Measurements from ENCODE around the gene N4BP2L2.

N4BP2L2 gene

GRCh38 chr13:32455594-32455903 is 83.0 kb downstream of the N4BP2L2 start:
- DNase-seq, result no peak

GRCh38 chr13:32454886-32455593 is 83.6 kb downstream of the N4BP2L2 start:
- no peak for DNase-seq

- DNase-seq, result no peak
Observed at GRCh38 chr13:32453981-32454380, 84.6 kb downstream of the N4BP2L2 start.

- no peak for DNase-seq
Observed at GRCh38 chr13:32448972-32449371, 89.6 kb downstream of the N4BP2L2 start.

- no peak for DNase-seq
Observed at GRCh38 chr13:32447894-32448623, 90.5 kb downstream of the N4BP2L2 start.

GRCh38 chr13:32446773-32447465 is 91.7 kb downstream of the N4BP2L2 start:
- no peak for DNase-seq

GRCh38 chr13:32446220-32446619 is 92.4 kb downstream of the N4BP2L2 start:
- DNase-seq, result no peak

GRCh38 chr13:32445461-32445860 is 93.1 kb downstream of the N4BP2L2 start:
- no peak for DNase-seq

GRCh38 chr13:32443111-32443510 is 95.5 kb downstream of the N4BP2L2 start:
- no peak for DNase-seq

GRCh38 chr13:32438871-32439270 is 99.7 kb downstream of the N4BP2L2 start:
- no peak for DNase-seq

- DNase-seq, result no peak
Observed at GRCh38 chr13:32432856-32433255, 105.7 kb downstream of the N4BP2L2 start.

GRCh38 chr13:32431361-32431760 is 107.2 kb downstream of the N4BP2L2 start:
- DNase-seq, result no peak

GRCh38 chr13:32430018-32430747 is 108.4 kb downstream of the N4BP2L2 start:
- no peak for DNase-seq

- no peak for DNase-seq
Observed at GRCh38 chr13:32429433-32429909, 109.1 kb downstream of the N4BP2L2 start.

GRCh38 chr13:32428581-32429432 is 109.8 kb downstream of the N4BP2L2 start:
- no peak for DNase-seq

GRCh38 chr13:32427852-32428580 is 110.6 kb downstream of the N4BP2L2 start, which contains the start of gene N4BP2L1:
Gene N4BP2L1 (minus strand): TSS chr13:32428130. CDS start chr13:32428082, 48 bp downstream.
- DNase-seq, result peak; percentile 27

GRCh38 chr13:32426990-32427851 is 111.4 kb downstream of the N4BP2L2 start:
- DNase-seq, result peak; percentile 25

GRCh38 chr13:32426191-32426989 is 112.2 kb downstream of the N4BP2L2 start:
- DNase-seq, result no peak

GRCh38 chr13:32425158-32425557 is 113.4 kb downstream of the N4BP2L2 start:
- DNase-seq, result no peak
